Activated effector memory CD4-positive, alpha-beta T cell treated with anti-CD3 and anti-CD28 coated beads, Interleukin-2, amount 50 U/mL, for 16 hours (primary cell): ENCODE measurements around the gene KCNS1.
"Not testable (repeated sequence)": the region's sequence is repeated elsewhere in the genome, so short reads cannot be mapped to it uniquely, and the experiment has no call there.

ENCODE experiments used
- DNase-seq: peaks from one replicate; pipeline ENCODE4 v3.0.0-alpha.2; 2020

Gene KCNS1

GRCh38 chr20:45100563-45101245 lies at the start of gene KCNS1:
Gene KCNS1, minus strand, starts transcription at chr20:45101127. Its CDS starts 1,891 bp downstream, at chr20:45099236.
- no peak for DNase-seq

GRCh38 chr20:45149062-45149461 lies 48.1 kb upstream of the KCNS1 start:
- DNase-seq: no peak

- no peak for DNase-seq
Measured at GRCh38 chr20:45140836-45141235, 39.9 kb upstream of the KCNS1 start.

GRCh38 chr20:45139733-45140375 lies 38.9 kb upstream of the KCNS1 start:
- DNase-seq: not testable (repeated sequence)

- peak; percentile 82 for DNase-seq
Measured at GRCh38 chr20:45138561-45139300, 37.8 kb upstream of the KCNS1 start.

GRCh38 chr20:45136911-45137310 lies 36.0 kb upstream of the KCNS1 start:
- no peak for DNase-seq

- DNase-seq: no peak
Measured at GRCh38 chr20:45128099-45128498, 27.2 kb upstream of the KCNS1 start.

GRCh38 chr20:45124365-45124764 lies 23.4 kb upstream of the KCNS1 start, which contains the start of gene WFDC12:
Gene WFDC12, minus strand, starts transcription at chr20:45124465. Its CDS starts 18 bp downstream, at chr20:45124447.
- DNase-seq: no peak

GRCh38 chr20:45121388-45121787 lies 20.5 kb upstream of the KCNS1 start:
- no peak for DNase-seq

GRCh38 chr20:45119556-45120266 lies 18.8 kb upstream of the KCNS1 start:
- no peak for DNase-seq

GRCh38 chr20:45118028-45118427 lies 17.1 kb upstream of the KCNS1 start:
- no peak for DNase-seq

- no peak for DNase-seq
Measured at GRCh38 chr20:45117581-45117980, 16.7 kb upstream of the KCNS1 start.

GRCh38 chr20:45115829-45116228 lies 14.9 kb upstream of the KCNS1 start:
- DNase-seq: no peak

GRCh38 chr20:45115386-45115774 lies 14.5 kb upstream of the KCNS1 start:
- no peak for DNase-seq

GRCh38 chr20:45114465-45115385 lies 13.8 kb upstream of the KCNS1 start, which contains the start of gene WFDC5:
Gene WFDC5, minus strand, starts transcription at chr20:45115174. Its CDS starts 91 bp downstream, at chr20:45115083.
- no peak for DNase-seq

- no peak for DNase-seq
Measured at GRCh38 chr20:45113865-45114264, 12.9 kb upstream of the KCNS1 start.

- no peak for DNase-seq
Measured at GRCh38 chr20:45112754-45113153, 11.8 kb upstream of the KCNS1 start.

- DNase-seq: no peak
Measured at GRCh38 chr20:45111799-45112471, 11.0 kb upstream of the KCNS1 start.

- DNase-seq: no peak
Measured at GRCh38 chr20:45111285-45111684, 10.4 kb upstream of the KCNS1 start.

GRCh38 chr20:45110301-45110700 lies 9.4 kb upstream of the KCNS1 start:
- DNase-seq: no peak

GRCh38 chr20:45109634-45110033 lies 8.7 kb upstream of the KCNS1 start:
- no peak for DNase-seq
